Activated CD8-positive, alpha-beta T cell treated with anti-CD3 and anti-CD28 coated beads, Interleukin-2, amount 10 ng/mL, durations not matched to agents 7 days and 5 days (primary cell): ENCODE results near the gene STT3B. TPM values are rescaled to one million over a fixed set of nuclear protein-coding genes. Genes with fewer than 3 reads are reported as not detected.
A peak's percentile ranks its signal among the peaks of the same experiment; 100 is the strongest.
"Not testable (repeated sequence)": the region's sequence is repeated elsewhere in the genome, so short reads cannot be mapped to it uniquely, and the experiment has no call there.

Experiments used
- ATAC-seq: fragments of 150-1000 bp; cut with Tn5 transposase; one replicate; pipeline ENCODE4 v1.10.0; 2021; ENCODE audit warnings: moderate library complexity
- CTCF ChIA-PET: fragments of 350-600 bp; sonication (Branson Sonifier 250); formaldehyde crosslinking; loops from one replicate; lab custom pipeline; 2021; ENCODE audit warnings: antibody characterized with exemption; lab: Charles Lee
- POLR2A ChIA-PET: fragments of 350-600 bp; sonication (Branson Sonifier 250); formaldehyde crosslinking; loops from one replicate; lab custom pipeline; 2021; ENCODE audit warnings: antibody characterized with exemption; lab: Charles Lee
- DNase-seq: peaks from one replicate; pipeline ENCODE4 v3.0.0-alpha.2; 2020
- H3K27ac Mint-ChIP-seq: one replicate; pipeline ENCODE4 v1.8.0; 2021; ENCODE audit warnings: mild to moderate bottlenecking, mixed read lengths
- H3K27me3 Mint-ChIP-seq: one replicate; pipeline ENCODE4 v1.8.0; 2021; ENCODE audit warnings: low read depth, mixed read lengths
- H3K36me3 Mint-ChIP-seq: one replicate; pipeline ENCODE4 v1.8.0; 2021; ENCODE audit warnings: low read depth, mixed read lengths
- H3K4me1 Mint-ChIP-seq: one replicate; pipeline ENCODE4 v1.8.0; 2021; ENCODE audit warnings: low read depth, mixed read lengths
- H3K4me3 Mint-ChIP-seq: one replicate; pipeline ENCODE4 v1.8.0; 2021; ENCODE audit warnings: mild to moderate bottlenecking, mixed read lengths
- H3K9me3 Mint-ChIP-seq: one replicate; pipeline ENCODE4 v1.8.0; 2022; ENCODE audit warnings: mixed read lengths; ENCODE audit not compliant: insufficient read depth
- total RNA-seq, 2 experiments: library from RNA; stranded (reverse); gene quantifications; one replicate each; pipeline ENCODE4 v1.2.3, GENCODE V29; 2021

Gene STT3B
- total RNA-seq, 2 experiments from 2014 or later, result 137 to 140 TPM

DNA sequence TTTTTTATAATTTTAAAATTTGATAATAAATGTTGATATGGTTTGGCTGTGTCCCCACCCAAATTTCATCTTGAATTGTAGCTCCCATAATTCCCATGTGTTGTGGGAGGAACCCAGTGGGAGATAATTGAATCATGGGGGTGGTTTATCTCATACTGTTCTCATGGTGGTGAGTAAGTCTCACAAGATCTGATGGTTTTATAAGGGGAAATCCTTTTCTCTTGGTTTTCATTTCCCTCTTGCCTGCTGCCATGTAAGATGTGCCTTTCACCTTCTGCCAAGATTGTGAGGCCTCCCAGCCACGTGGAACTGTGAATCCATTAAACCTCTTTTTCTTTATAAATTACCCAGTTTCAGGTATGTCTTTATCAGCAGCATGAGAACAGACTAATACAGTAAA lies 72.6 kb downstream of the STT3B start:
- peaks cover 91% of the 10 kb centered on the region for H3K36me3 Mint-ChIP-seq

GRCh38 chr3:31606453-31606852 lies 73.7 kb downstream of the STT3B start:
- POLR2A ChIA-PET, result no interaction called here

More for the DNA sequence above, 72.6 kb downstream of the STT3B start:
- CTCF ChIA-PET, POLR2A ChIA-PET, H3K27ac Mint-ChIP-seq, ATAC-seq, DNase-seq, H3K4me3 Mint-ChIP-seq, H3K27me3 Mint-ChIP-seq: not testable (repeated sequence)
- Mint-ChIP-seq H3K4me1 (peaks cover 24% of the 10 kb centered on the region), H3K9me3 (peaks cover 47% of the 10 kb centered on the region)

DNA sequence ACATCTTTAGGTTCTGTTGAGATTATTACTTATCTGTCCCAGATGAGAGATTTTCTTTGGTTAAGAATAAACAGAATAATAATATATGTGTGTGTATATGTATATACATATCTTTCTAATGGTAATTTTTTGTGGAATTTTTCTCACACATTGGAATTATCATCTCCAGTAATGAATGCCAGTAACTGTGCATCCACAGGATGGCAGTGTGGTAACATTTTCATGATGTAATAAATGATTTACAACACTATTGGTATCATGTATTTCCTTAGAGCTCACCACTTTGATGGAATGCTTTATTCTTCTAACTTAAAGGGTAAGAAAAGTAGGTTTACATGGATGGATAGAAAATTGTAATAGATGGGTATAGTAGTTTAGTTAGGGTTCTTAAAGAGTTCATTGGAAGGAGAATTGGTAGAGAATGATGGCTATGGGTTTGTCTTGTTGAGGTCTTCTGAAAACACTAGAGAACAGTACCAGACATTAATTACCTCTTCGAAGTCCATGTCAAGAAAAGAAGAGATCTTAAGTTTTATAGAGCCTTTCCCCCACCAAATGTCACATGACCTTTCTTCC lies 78.1 kb downstream of the STT3B start:
- ChIA-PET POLR2A (no interaction called here), CTCF (no interaction called here)
- DNase-seq, result no peak
- ATAC-seq, result no peak
- Mint-ChIP-seq H3K36me3 (peaks cover 82% of the 10 kb centered on the region), H3K27ac (peak overlapping the region; percentile 22), H3K9me3 (peaks cover 25% of the 10 kb centered on the region), H3K27me3 (no peaks in the 10 kb centered on the region), H3K4me3 (no peak overlapping the region), H3K4me1 (peaks cover 27% of the 10 kb centered on the region)

More at GRCh38 chr3:31606453-31606852, 73.7 kb downstream of the STT3B start:
- H3K9me3 Mint-ChIP-seq, result peaks cover 47% of the 10 kb centered on the region
- H3K27me3 Mint-ChIP-seq, result no peaks in the 10 kb centered on the region
- no peak for ATAC-seq
- H3K36me3 Mint-ChIP-seq, result peaks cover 90% of the 10 kb centered on the region
- H3K4me1 Mint-ChIP-seq, result peaks cover 24% of the 10 kb centered on the region
- CTCF ChIA-PET, result no interaction called here
- no peak for DNase-seq
- H3K4me3 Mint-ChIP-seq, result no peak overlapping the region
- H3K27ac Mint-ChIP-seq, result no peak overlapping the region

- no peak for ATAC-seq
- Mint-ChIP-seq H3K9me3 (peaks cover 4% of the 10 kb centered on the region), H3K27me3 (no peaks in the 10 kb centered on the region), H3K4me1 (peaks cover 16% of the 10 kb centered on the region), H3K4me3 (no peak overlapping the region), H3K27ac (no peak overlapping the region), H3K36me3 (peaks cover 73% of the 10 kb centered on the region)
- ChIA-PET CTCF (no interaction called here), POLR2A (no interaction called here)
- DNase-seq, result no peak
These were observed 80.5 kb downstream of the STT3B start for GRCh38 chr3:31613177-31613576.

GRCh38 chr3:31613654-31614053 lies 80.9 kb downstream of the STT3B start:
- ATAC-seq (no peak), DNase-seq (no peak)
- peaks cover 72% of the 10 kb centered on the region for H3K36me3 Mint-ChIP-seq
- POLR2A ChIA-PET, result no interaction called here
- peak overlapping the region; percentile 9 for H3K27ac Mint-ChIP-seq
- H3K27me3 Mint-ChIP-seq, result no peaks in the 10 kb centered on the region
- H3K4me1 Mint-ChIP-seq, result peaks cover 12% of the 10 kb centered on the region
- no peaks in the 10 kb centered on the region for H3K9me3 Mint-ChIP-seq
- CTCF ChIA-PET, result no interaction called here
- H3K4me3 Mint-ChIP-seq, result no peak overlapping the region

DNA sequence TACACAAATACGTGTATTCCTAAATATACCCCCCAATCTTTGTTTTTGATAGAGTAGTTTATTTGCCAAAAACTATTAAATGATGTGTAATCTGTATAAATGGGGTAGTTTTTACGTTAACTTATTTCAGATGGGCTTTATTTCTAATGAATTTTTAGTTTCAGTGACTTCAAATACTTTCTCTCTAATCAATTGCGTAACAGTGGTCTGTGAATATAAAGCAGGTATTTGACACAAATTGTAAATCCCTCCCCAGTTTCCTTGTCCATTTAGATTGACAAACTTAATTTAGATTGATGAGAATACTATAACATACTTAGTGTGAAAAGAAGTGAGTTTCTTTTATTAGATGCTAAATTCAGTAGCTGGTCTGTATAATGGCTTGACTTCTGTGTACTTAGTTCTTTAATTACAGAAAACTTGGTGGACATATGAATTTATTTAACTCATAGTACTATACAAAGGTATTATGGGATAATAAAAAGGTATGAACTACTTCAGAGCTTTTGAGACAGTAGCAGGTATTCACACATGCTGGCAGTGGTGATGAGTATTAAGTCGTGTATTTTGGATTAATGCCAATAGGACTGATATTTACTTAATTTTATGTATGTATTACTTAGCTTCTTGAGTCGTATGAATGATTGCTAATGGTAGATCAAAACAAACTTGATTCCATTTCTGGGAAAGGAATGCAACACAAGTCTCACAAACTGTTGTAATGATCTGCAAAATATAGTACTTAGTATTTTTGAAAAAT lies 81.6 kb downstream of the STT3B start:
- H3K27ac Mint-ChIP-seq, result no peak overlapping the region
- no peaks in the 10 kb centered on the region for H3K27me3 Mint-ChIP-seq
- ATAC-seq (no peak), DNase-seq (no peak)
- CTCF ChIA-PET, result no interaction called here
- H3K4me3 Mint-ChIP-seq, result no peak overlapping the region
- H3K9me3 Mint-ChIP-seq, result no peaks in the 10 kb centered on the region
- peaks cover 7% of the 10 kb centered on the region for H3K4me1 Mint-ChIP-seq
- POLR2A ChIA-PET, result no interaction called here
- H3K36me3 Mint-ChIP-seq, result peaks cover 73% of the 10 kb centered on the region

DNA sequence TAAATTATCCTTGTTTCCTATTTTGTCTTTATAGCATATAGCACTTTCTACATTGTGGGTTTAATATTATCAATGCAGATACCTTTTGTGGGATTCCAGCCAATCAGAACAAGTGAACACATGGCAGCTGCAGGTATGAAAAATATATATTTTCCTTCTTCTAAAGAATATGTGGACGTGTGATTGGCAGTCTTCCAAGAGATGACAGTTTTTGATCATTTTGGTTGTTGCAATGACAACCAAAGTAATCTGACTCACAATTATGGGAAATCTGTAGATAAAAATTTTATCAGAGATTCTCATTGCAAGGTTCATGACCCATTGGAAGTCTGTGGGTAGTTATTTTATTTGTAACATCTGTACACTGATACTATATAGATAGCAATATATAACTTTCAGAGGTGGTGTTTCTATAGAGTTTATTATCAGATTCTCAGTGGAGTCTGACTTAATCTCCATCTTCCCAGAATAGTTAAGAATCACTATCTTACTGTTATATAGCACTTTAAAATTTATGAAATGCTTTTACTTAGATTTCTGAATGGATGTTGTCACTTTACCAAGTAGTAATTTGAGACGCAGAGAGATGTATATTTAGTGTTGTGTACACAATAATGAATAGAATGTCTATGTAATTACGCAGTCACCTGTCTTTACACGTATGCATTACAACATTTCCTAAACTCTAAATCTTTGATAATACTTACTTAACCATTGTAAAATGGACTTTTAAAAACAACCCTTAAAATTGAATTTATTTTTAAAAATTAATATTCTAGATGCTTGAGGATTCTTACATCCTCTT lies 82.5 kb downstream of the STT3B start:
- Mint-ChIP-seq H3K36me3 (peaks cover 67% of the 10 kb centered on the region), H3K4me3 (no peak overlapping the region), H3K9me3 (no peaks in the 10 kb centered on the region), H3K27me3 (no peaks in the 10 kb centered on the region), H3K4me1 (peaks cover 4% of the 10 kb centered on the region), H3K27ac (no peak overlapping the region)
- ChIA-PET CTCF (no interaction called here), POLR2A (no interaction called here)
- DNase-seq, result no peak
- no peak for ATAC-seq

- CTCF ChIA-PET, result no interaction called here
- ATAC-seq (no peak), DNase-seq (no peak)
- H3K27ac Mint-ChIP-seq, result no peak overlapping the region
- peaks cover 11% of the 10 kb centered on the region for H3K4me1 Mint-ChIP-seq
- no peaks in the 10 kb centered on the region for H3K27me3 Mint-ChIP-seq
- peaks cover 71% of the 10 kb centered on the region for H3K36me3 Mint-ChIP-seq
- no peak overlapping the region for H3K4me3 Mint-ChIP-seq
- POLR2A ChIA-PET, result no interaction called here
- no peaks in the 10 kb centered on the region for H3K9me3 Mint-ChIP-seq
These were observed 84.0 kb downstream of the STT3B start for GRCh38 chr3:31616711-31617110.

DNA sequence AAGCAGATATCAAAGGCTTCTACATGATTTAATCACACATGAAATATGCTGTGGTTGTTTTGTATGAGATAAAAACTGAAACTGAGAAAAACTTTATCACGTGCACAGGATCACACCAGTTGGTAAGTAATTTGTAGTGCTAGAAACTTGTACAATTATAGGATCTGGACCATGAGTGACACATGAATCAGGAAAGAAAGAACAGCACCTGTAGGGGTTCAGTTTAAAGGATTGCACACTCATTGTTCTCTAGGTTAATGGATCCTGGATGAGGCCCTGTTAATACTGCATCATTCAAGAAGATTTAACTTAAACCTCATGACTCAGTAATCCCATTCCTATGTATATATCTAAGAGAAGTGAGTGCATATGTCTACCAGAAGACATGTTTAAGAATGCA lies 87.9 kb downstream of the STT3B start:
- no peaks in the 10 kb centered on the region for H3K27me3 Mint-ChIP-seq
- H3K27ac Mint-ChIP-seq, result no peak overlapping the region
- H3K9me3 Mint-ChIP-seq, result no peaks in the 10 kb centered on the region
- no peak for ATAC-seq
- H3K4me3 Mint-ChIP-seq, result no peak overlapping the region
- no peak for DNase-seq
- POLR2A ChIA-PET, result no interaction called here
- CTCF ChIA-PET, result no interaction called here
- peaks cover 67% of the 10 kb centered on the region for H3K36me3 Mint-ChIP-seq
- peaks cover 9% of the 10 kb centered on the region for H3K4me1 Mint-ChIP-seq

DNA sequence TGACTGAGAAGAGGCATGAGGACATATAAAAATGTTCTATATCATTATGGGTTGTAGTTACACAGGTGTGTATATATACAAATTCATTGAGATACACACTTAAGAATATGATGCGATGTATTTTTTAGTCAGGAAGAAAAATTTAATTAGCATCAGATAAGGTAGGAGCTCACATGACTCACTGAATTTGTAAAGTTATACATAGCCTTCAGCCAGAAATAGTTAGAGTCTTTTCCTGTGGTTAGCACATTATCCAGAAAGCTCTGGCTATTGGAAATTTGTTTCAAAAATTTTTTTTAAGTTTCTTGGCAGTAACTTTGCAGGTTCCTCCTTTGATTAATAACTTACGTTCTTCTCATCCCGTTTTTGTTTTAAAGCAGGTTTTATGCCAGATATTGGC lies 88.6 kb downstream of the STT3B start:
- no peaks in the 10 kb centered on the region for H3K27me3 Mint-ChIP-seq
- H3K4me3 Mint-ChIP-seq, result no peak overlapping the region
- H3K9me3 Mint-ChIP-seq, result no peaks in the 10 kb centered on the region
- H3K27ac Mint-ChIP-seq, result no peak overlapping the region
- ChIA-PET POLR2A (no interaction called here), CTCF (interaction anchor here (1.2 kb wide), 1 partner anchor 15 kb away, joined by 3 read pairs; no protein-coding TSS in a partner anchor)
- H3K36me3 Mint-ChIP-seq, result peaks cover 69% of the 10 kb centered on the region
- no peak for DNase-seq
- ATAC-seq, result no peak
- H3K4me1 Mint-ChIP-seq, result peaks cover 9% of the 10 kb centered on the region

GRCh38 chr3:31622636-31623288 lies 90.0 kb downstream of the STT3B start:
- H3K27me3 Mint-ChIP-seq, result no peaks in the 10 kb centered on the region
- H3K27ac Mint-ChIP-seq, result no peak overlapping the region
- peaks cover 9% of the 10 kb centered on the region for H3K4me1 Mint-ChIP-seq
- no peak overlapping the region for H3K4me3 Mint-ChIP-seq
- ChIA-PET POLR2A (no interaction called here), CTCF (no interaction called here)
- peaks cover 71% of the 10 kb centered on the region for H3K36me3 Mint-ChIP-seq
- no peaks in the 10 kb centered on the region for H3K9me3 Mint-ChIP-seq
- DNase-seq (no peak), ATAC-seq (no peak)
